GM23338 (cell line): ENCODE results near the gene ZDHHC9. TPM values are rescaled to one million over a fixed set of nuclear protein-coding genes. Genes with fewer than 3 reads are reported as not detected.

Source experiments
- ATAC-seq: fragments of 200-7000 bp; cut with Tn5 transposase; 3 replicates; pipeline ENCODE4 v1.9.1; 2020
- DNase-seq: peaks from one replicate; pipeline ENCODE4 v3.0.0-alpha.2; 2015; ENCODE audit warnings: low spot score
- H2AFZ ChIP-seq: fragments of 200-600 bp; sonication (generic); 2 replicates; pipeline ENCODE4 v1.8.0; 2016; ENCODE audit warnings: antibody characterized with exemption, mild to moderate bottlenecking, moderate library complexity
- H3F3A ChIP-seq: fragments of 200-600 bp; sonication (generic); replicated peaks from 2 replicates; pipeline ENCODE4 v1.8.0; 2017; ENCODE audit warnings: antibody characterized with exemption, mixed run types, low read depth
- H3K27ac ChIP-seq: fragments of 200-600 bp; sonication (generic); 2 replicates; pipeline ENCODE4 v1.6.1; 2016; ENCODE audit warnings: low read depth
- H3K27me3 ChIP-seq: fragments of 200-600 bp; sonication (generic); 2 replicates; pipeline ENCODE4 v1.8.0; 2016; ENCODE audit warnings: mild to moderate bottlenecking, mixed run types, moderate library complexity; ENCODE audit not compliant: insufficient read depth
- H3K36me3 ChIP-seq: fragments of 200-600 bp; sonication (generic); 2 replicates; pipeline ENCODE4 v1.8.0; 2016; ENCODE audit warnings: mild to moderate bottlenecking; ENCODE audit not compliant: insufficient read depth
- H3K4me1 ChIP-seq: fragments of 200-600 bp; sonication (generic); 2 replicates; pipeline ENCODE4 v1.8.0; 2016; ENCODE audit warnings: mild to moderate bottlenecking, moderate library complexity; ENCODE audit not compliant: insufficient read depth
- H3K4me2 ChIP-seq: fragments of 200-600 bp; sonication (generic); 2 replicates; pipeline ENCODE4 v1.7.1; 2017; ENCODE audit warnings: mixed run types
- H3K4me3 ChIP-seq: fragments of 200-600 bp; sonication (generic); 2 replicates; pipeline ENCODE4 v1.6.1; 2016; ENCODE audit warnings: mixed run types
- H3K79me2 ChIP-seq: fragments of 200-600 bp; sonication (generic); replicated peaks from 2 replicates; pipeline ENCODE4 v1.8.0; 2017; ENCODE audit warnings: mild to moderate bottlenecking; ENCODE audit not compliant: insufficient read depth
- H3K9me2 ChIP-seq: fragments of 200-600 bp; sonication (generic); 2 replicates; pipeline ENCODE4 v1.8.0; 2017; ENCODE audit not compliant: insufficient read depth
- H4K20me1 ChIP-seq: fragments of 200-600 bp; sonication (generic); replicated peaks from 2 replicates; pipeline ENCODE4 v1.8.0; 2017; ENCODE audit warnings: mild to moderate bottlenecking; ENCODE audit not compliant: insufficient read depth
- H3K27ac Mint-ChIP-seq: 2 replicates; pipeline ENCODE4 v1.8.0; 2020; ENCODE audit warnings: inconsistent platforms, mild to moderate bottlenecking, moderate library complexity, mixed read lengths
- H3K27me3 Mint-ChIP-seq: 3 replicates; pipeline ENCODE4 v1.8.0; 2022; ENCODE audit warnings: low read depth, mild to moderate bottlenecking, moderate library complexity, mixed read lengths, inconsistent platforms; ENCODE audit not compliant: insufficient read depth, poor library complexity
- H3K36me3 Mint-ChIP-seq: 3 replicates; pipeline ENCODE4 v1.8.0; 2021; ENCODE audit warnings: low read depth, mild to moderate bottlenecking, inconsistent platforms, moderate library complexity, mixed read lengths
- H3K4me1 Mint-ChIP-seq: 3 replicates; pipeline ENCODE4 v1.8.0; 2020; ENCODE audit warnings: mild to moderate bottlenecking, inconsistent platforms, mixed read lengths
- H3K4me3 Mint-ChIP-seq: 3 replicates; pipeline ENCODE4 v1.8.0; 2021; ENCODE audit warnings: moderate library complexity, mild to moderate bottlenecking, inconsistent platforms, mixed read lengths
- H3K9me3 Mint-ChIP-seq: 3 replicates; pipeline ENCODE4 v1.8.0; 2020; ENCODE audit warnings: moderate library complexity, mild to moderate bottlenecking, inconsistent platforms, mixed read lengths
- CREB1 ChIP-seq: fragments of 250-450 bp; sonication (Bioruptor Pico); IDR thresholded peaks from 2 replicates; pipeline ENCODE4 v1.5.0; 2020; ENCODE audit warnings: low read depth, mild to moderate bottlenecking, moderate library complexity
- EZH2phosphoT487 ChIP-seq: fragments of 200-600 bp; sonication (generic); IDR thresholded peaks from one replicate; pipeline ENCODE4 v1.8.1; 2018; ENCODE audit warnings: antibody characterized with exemption; ENCODE audit not compliant: unreplicated experiment
- JUNB ChIP-seq: IDR thresholded peaks from one replicate; pipeline ENCODE4 v1.6.1; 2016; ENCODE audit warnings: antibody characterized with exemption; ENCODE audit not compliant: unreplicated experiment
- NANOG ChIP-seq: IDR thresholded peaks from 2 replicates; pipeline ENCODE4 v1.6.1; 2016; ENCODE audit warnings: antibody characterized with exemption, borderline replicate concordance
- STAT1 ChIP-seq: IDR thresholded peaks from one replicate; pipeline ENCODE4 v1.6.1; 2016; ENCODE audit warnings: antibody characterized with exemption; ENCODE audit not compliant: unreplicated experiment
- ZNF114 ChIP-seq: fragments of 250-450 bp; sonication (Bioruptor Pico); IDR thresholded peaks from 2 replicates; pipeline ENCODE4 v1.5.0; 2020; ENCODE audit warnings: mild to moderate bottlenecking, moderate library complexity
- ZNF331 ChIP-seq: fragments of 250-450 bp; sonication (Bioruptor Pico); IDR thresholded peaks from 2 replicates; pipeline ENCODE4 v1.5.0; 2020; ENCODE audit warnings: low read depth, mild to moderate bottlenecking, moderate library complexity
- polyA plus RNA-seq: library from polyadenylated mRNA; unstranded; fragments of >200 nt; fragmentation: Nextera tagmentation; extraction: Ambion mirVana; gene quantifications from 2 replicates; pipeline ENCODE4 v1.2.1, GENCODE V29; 2016
- total RNA-seq: library from RNA; depleted of rRNA; stranded (reverse); fragments of >200 nt; shearing (Covaris generic); gene quantifications from 2 replicates; pipeline ENCODE4 v1.2.3, GENCODE V29; 2014
- TF ChIP-seq, protein P1 (sequence below): IDR thresholded peaks from 2 replicates; pipeline ENCODE4 v1.6.1; 2016; ENCODE audit warnings: antibody characterized with exemption
- TF ChIP-seq, protein P2 (sequence below): fragments of 250-450 bp; sonication (Bioruptor Pico); IDR thresholded peaks from 2 replicates; pipeline ENCODE4 v1.5.0; 2020; ENCODE audit warnings: mild to moderate bottlenecking, moderate library complexity
- TF ChIP-seq, protein P3 (sequence below), 2 experiments: fragments of 200-600 bp in 1 of 2; sonication (generic) in 1 of 2; conservative IDR thresholded peaks; 2 replicates each; pipeline versions ENCODE4 v1.5.1 to v1.6.1; 2016 to 2017; ENCODE audit warnings: antibody characterized with exemption in 2 of 2, low read depth in 2 of 2, mild to moderate bottlenecking in 2 of 2, moderate library complexity in 1 of 2

The ZDHHC9 gene
- total and polyA plus RNA-seq, 2 experiments from 2014 or later, result 14.2 to 17.6 TPM

DNA sequence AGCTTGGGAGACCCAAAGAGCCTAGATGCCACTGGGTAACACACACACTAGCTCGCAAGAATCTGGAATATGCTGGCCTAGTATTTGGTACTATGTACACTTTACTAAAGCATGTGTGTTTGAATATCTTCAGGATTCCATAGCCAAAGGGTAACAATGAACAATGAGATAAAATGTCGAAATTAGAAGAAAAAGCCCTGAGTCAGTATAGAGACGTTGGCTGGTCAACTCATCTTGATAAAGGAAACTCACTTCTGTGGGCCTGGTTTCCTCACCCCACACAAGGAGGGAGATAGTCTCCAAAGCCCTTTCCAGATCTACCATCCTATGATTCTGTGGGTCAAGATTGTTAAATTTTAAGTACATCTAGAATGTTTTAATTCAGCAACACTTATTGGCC lies 6.9 kb downstream of the ZDHHC9 start:
- no peaks in the 10 kb centered on the region for H3K36me3 ChIP-seq
- peaks cover 2% of the 10 kb centered on the region for H3K27me3 Mint-ChIP-seq
- TF ChIP-seq, protein P1, sequence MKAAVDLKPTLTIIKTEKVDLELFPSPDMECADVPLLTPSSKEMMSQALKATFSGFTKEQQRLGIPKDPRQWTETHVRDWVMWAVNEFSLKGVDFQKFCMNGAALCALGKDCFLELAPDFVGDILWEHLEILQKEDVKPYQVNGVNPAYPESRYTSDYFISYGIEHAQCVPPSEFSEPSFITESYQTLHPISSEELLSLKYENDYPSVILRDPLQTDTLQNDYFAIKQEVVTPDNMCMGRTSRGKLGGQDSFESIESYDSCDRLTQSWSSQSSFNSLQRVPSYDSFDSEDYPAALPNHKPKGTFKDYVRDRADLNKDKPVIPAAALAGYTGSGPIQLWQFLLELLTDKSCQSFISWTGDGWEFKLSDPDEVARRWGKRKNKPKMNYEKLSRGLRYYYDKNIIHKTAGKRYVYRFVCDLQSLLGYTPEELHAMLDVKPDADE, result no peak
- no peak for TF ChIP-seq CREB1 (CRISPR knock-in tag)
- peaks cover 13% of the 10 kb centered on the region; the same call in 2 of the 3 replicates for H3K36me3 Mint-ChIP-seq
- no peak overlapping the region for H3K4me3 Mint-ChIP-seq
- H3K27me3 ChIP-seq, result no peaks in the 10 kb centered on the region
- H2AFZ ChIP-seq, result no peak overlapping the region
- H3F3A ChIP-seq, result no peaks in the 10 kb centered on the region
- no peaks in the 10 kb centered on the region for H3K9me2 ChIP-seq
- H3K79me2 ChIP-seq, result peaks cover 20% of the 10 kb centered on the region
- H3K27ac Mint-ChIP-seq, result no peak overlapping the region
- H3K4me1 ChIP-seq, result no peaks in the 10 kb centered on the region
- peaks cover 9% of the 10 kb centered on the region; the same call in 2 of the 3 replicates for H3K4me1 Mint-ChIP-seq
- H3K4me3 ChIP-seq, result no peak overlapping the region
- no peak overlapping the region for H3K4me2 ChIP-seq
- ATAC-seq (no peak), DNase-seq (no peak)
- no peak overlapping the region for H3K27ac ChIP-seq
- H3K9me3 Mint-ChIP-seq, result no peaks in the 10 kb centered on the region
- no peaks in the 10 kb centered on the region; the same call in 1 of the 2 replicates for H4K20me1 ChIP-seq

DNA sequence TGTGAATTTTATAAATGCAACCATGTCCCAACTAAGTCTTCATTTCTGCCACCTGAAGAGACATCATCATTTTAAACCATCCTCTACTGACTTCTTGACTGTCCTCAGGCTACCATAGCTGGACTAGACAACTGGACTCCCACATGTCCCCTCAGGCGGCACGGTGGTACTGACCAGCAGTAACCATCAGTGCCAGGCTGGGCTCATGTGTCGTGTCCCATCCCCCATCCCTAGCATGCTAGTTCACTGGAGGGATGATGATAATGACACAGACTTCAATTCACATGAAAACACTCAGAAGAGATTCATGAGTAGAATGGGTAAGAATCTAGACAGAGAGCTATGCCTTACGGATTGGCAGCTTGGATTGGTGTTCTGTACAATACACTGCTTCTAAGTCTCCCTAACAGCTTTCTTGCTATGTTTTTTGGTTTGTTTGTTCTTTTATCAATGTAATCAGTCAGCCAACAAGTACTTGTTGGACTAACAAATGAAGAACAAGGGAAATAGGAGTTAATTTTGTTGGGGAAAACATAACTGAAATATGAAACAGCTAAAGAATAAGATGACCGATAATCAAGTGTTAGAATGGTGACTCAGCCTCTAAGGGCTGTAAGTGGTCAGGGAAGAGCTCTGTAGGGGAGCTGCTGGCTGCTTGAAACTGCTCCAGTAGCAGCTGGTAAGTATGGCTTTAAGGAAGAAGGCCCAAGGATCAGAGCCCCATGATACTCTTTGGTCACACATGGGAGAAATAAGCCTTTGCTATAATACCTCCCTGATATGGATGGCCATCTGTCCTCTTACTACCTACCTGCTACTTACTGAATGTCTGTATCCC lies 10.3 kb downstream of the ZDHHC9 start:
- Histone ChIP-seq H3K79me2 (peaks cover 9% of the 10 kb centered on the region; the same call in 1 of the 2 replicates), H3K27ac (no peak overlapping the region), H3K4me3 (no peak overlapping the region), H3K4me1 (no peaks in the 10 kb centered on the region), H3K4me2 (no peak overlapping the region), H3K36me3 (no peaks in the 10 kb centered on the region), H3K9me2 (no peaks in the 10 kb centered on the region), H3F3A (no peaks in the 10 kb centered on the region), H4K20me1 (no peaks in the 10 kb centered on the region; the same call in 1 of the 2 replicates), H3K27me3 (no peaks in the 10 kb centered on the region), H2AFZ (no peak overlapping the region)
- DNase-seq, result no peak
- peaks cover 4% of the 10 kb centered on the region for H3K27me3 Mint-ChIP-seq
- peaks cover 16% of the 10 kb centered on the region for H3K36me3 Mint-ChIP-seq
- ATAC-seq, result no peak
- no peak overlapping the region for H3K4me3 Mint-ChIP-seq
- H3K4me1 Mint-ChIP-seq, result no peaks in the 10 kb centered on the region
- no peak overlapping the region for H3K27ac Mint-ChIP-seq
- H3K9me3 Mint-ChIP-seq, result no peaks in the 10 kb centered on the region
- TF ChIP-seq, protein P2, sequence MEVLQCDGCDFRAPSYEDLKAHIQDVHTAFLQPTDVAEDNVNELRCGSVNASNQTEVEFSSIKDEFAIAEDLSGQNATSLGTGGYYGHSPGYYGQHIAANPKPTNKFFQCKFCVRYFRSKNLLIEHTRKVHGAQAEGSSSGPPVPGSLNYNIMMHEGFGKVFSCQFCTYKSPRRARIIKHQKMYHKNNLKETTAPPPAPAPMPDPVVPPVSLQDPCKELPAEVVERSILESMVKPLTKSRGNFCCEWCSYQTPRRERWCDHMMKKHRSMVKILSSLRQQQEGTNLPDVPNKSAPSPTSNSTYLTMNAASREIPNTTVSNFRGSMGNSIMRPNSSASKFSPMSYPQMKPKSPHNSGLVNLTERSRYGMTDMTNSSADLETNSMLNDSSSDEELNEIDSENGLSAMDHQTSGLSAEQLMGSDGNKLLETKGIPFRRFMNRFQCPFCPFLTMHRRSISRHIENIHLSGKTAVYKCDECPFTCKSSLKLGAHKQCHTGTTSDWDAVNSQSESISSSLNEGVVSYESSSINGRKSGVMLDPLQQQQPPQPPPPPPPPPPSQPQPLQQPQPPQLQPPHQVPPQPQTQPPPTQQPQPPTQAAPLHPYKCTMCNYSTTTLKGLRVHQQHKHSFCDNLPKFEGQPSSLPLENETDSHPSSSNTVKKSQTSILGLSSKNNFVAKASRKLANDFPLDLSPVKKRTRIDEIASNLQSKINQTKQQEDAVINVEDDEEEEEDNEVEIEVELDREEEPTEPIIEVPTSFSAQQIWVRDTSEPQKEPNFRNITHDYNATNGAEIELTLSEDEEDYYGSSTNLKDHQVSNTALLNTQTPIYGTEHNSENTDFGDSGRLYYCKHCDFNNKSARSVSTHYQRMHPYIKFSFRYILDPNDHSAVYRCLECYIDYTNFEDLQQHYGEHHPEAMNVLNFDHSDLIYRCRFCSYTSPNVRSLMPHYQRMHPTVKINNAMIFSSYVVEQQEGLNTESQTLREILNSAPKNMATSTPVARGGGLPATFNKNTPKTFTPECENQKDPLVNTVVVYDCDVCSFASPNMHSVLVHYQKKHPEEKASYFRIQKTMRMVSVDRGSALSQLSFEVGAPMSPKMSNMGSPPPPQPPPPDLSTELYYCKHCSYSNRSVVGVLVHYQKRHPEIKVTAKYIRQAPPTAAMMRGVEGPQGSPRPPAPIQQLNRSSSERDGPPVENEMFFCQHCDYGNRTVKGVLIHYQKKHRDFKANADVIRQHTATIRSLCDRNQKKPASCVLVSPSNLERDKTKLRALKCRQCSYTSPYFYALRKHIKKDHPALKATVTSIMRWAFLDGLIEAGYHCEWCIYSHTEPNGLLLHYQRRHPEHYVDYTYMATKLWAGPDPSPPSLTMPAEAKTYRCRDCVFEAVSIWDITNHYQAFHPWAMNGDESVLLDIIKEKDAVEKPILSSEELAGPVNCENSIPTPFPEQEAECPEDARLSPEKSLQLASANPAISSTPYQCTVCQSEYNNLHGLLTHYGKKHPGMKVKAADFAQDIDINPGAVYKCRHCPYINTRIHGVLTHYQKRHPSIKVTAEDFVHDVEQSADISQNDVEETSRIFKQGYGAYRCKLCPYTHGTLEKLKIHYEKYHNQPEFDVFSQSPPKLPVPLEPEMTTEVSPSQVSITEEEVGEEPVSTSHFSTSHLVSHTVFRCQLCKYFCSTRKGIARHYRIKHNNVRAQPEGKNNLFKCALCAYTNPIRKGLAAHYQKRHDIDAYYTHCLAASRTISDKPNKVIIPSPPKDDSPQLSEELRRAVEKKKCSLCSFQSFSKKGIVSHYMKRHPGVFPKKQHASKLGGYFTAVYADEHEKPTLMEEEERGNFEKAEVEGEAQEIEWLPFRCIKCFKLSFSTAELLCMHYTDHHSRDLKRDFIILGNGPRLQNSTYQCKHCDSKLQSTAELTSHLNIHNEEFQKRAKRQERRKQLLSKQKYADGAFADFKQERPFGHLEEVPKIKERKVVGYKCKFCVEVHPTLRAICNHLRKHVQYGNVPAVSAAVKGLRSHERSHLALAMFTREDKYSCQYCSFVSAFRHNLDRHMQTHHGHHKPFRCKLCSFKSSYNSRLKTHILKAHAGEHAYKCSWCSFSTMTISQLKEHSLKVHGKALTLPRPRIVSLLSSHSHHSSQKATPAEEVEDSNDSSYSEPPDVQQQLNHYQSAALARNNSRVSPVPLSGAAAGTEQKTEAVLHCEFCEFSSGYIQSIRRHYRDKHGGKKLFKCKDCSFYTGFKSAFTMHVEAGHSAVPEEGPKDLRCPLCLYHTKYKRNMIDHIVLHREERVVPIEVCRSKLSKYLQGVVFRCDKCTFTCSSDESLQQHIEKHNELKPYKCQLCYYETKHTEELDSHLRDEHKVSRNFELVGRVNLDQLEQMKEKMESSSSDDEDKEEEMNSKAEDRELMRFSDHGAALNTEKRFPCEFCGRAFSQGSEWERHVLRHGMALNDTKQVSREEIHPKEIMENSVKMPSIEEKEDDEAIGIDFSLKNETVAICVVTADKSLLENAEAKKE (CRISPR knock-in tag), result no peak
- no peak for TF ChIP-seq JUNB
- TF ChIP-seq, protein P3, sequence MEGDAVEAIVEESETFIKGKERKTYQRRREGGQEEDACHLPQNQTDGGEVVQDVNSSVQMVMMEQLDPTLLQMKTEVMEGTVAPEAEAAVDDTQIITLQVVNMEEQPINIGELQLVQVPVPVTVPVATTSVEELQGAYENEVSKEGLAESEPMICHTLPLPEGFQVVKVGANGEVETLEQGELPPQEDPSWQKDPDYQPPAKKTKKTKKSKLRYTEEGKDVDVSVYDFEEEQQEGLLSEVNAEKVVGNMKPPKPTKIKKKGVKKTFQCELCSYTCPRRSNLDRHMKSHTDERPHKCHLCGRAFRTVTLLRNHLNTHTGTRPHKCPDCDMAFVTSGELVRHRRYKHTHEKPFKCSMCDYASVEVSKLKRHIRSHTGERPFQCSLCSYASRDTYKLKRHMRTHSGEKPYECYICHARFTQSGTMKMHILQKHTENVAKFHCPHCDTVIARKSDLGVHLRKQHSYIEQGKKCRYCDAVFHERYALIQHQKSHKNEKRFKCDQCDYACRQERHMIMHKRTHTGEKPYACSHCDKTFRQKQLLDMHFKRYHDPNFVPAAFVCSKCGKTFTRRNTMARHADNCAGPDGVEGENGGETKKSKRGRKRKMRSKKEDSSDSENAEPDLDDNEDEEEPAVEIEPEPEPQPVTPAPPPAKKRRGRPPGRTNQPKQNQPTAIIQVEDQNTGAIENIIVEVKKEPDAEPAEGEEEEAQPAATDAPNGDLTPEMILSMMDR (conservative IDR thresholded peaks at IDR 0.05; ENCODE audit: low read depth in 2 of 2), result no peak
- no peak for TF ChIP-seq ZNF114 (CRISPR knock-in tag)
- TF ChIP-seq ZNF331, result no peak
- TF ChIP-seq NANOG, result no peak
- TF ChIP-seq, protein P1, result no peak
- TF ChIP-seq EZH2phosphoT487, result no peak
- TF ChIP-seq STAT1, result no peak
